ENCODE measurements around the gene NARS2. TPM values are rescaled to one million over a fixed set of nuclear protein-coding genes. Genes with fewer than 3 reads are reported as not detected.

NARS2 gene
- total and polyA plus RNA-seq, 2 donors (not counting 1 experiment from before 2014, with no cell fraction given): 9.7 to 14.6 TPM

- Histone ChIP-seq H3K9me3 (ENCODE audit: control extremely low read depth in 1 of 3, control insufficient read depth in 2 of 3, insufficient read depth in 1 of 3, low read length in 2 of 3) (no peaks in the 10 kb centered on the region), H4K20me1 (ENCODE audit: control insufficient read depth, insufficient read depth, low read length, poor library complexity, severe bottlenecking) (peaks cover 4% of the 10 kb centered on the region), H3K36me3 (replicated peaks in 1 of 2; ENCODE audit: control extremely low read depth in 1 of 2, control insufficient read depth in 1 of 2, extremely low read depth in 1 of 2, insufficient read depth in 2 of 2, low read length in 1 of 2) (peaks cover 3 to 33% of the 10 kb centered on the region in 2 experiments), H3K4me2 (replicated peaks; ENCODE audit: low read depth, low read length, poor library complexity, severe bottlenecking) (no peak overlapping the region), H2AFZ (ENCODE audit: insufficient read depth, low read depth, low read length, poor library complexity, severe bottlenecking) (no peak overlapping the region), H3K27ac (ENCODE audit: low read length in 2 of 2) (no peak overlapping the region), H3K4me3 (ENCODE audit: control extremely low read depth in 1 of 5, extremely low read depth in 1 of 5, insufficient read depth in 1 of 5, low read depth in 2 of 5, low read length in 4 of 5) (no peak overlapping the region), H3K79me2 (ENCODE audit: control insufficient read depth, insufficient read depth, low read length) (peaks cover 36% of the 10 kb centered on the region), H3K4me1 (ENCODE audit: control insufficient read depth in 2 of 2, insufficient read depth in 2 of 2, low read length in 2 of 2) (peaks cover 15 to 17% of the 10 kb centered on the region in 2 donors), H3K9ac (ENCODE audit: low read length) (no peak overlapping the region), H3K27me3 (replicated peaks in 1 of 4; ENCODE audit: control extremely low read depth in 1 of 4, control insufficient read depth in 3 of 4, insufficient read depth in 4 of 4, low read length in 3 of 4) (no peaks in the 10 kb centered on the region)
- intact Hi-C loops (cut with micrococcal nuclease): no loop called here
- Mint-ChIP-seq H3K9me3 (ENCODE audit: insufficient read depth) (no peaks in the 10 kb centered on the region), H3K27me3 (no peaks in the 10 kb centered on the region), H3K4me1 (peaks cover 26% of the 10 kb centered on the region), H3K27ac (no peak overlapping the region), H3K4me3 (no peak overlapping the region)
- TF ChIP-seq EZH2 (IDR thresholded peaks at IDR 0.05; ENCODE audit: borderline replicate concordance, insufficient read depth, low read depth, low read length, poor library complexity, severe bottlenecking) (no peak), CTCF (IDR thresholded peaks at IDR 0.05) (no peak)
- POLR2A ChIA-PET: no interaction called here
- ATAC-seq (ENCODE audit: low read depth): no peak
- DNase-seq: no peak
- CTCF ChIA-PET: no interaction called here
- WGBS (ENCODE audit: insufficient coverage): no CpG with 5 or more reads among the region's 3 CpGs
Observed at GRCh38 chr11:78562398-78562797, 12.3 kb downstream of the NARS2 start.

GRCh38 chr11:78560826-78561484 lies 13.7 kb downstream of the NARS2 start:
- no peaks in the 10 kb centered on the region for H3K9me3 ChIP-seq (ENCODE audit: control extremely low read depth in 1 of 3, control insufficient read depth in 2 of 3, insufficient read depth in 1 of 3, low read length in 2 of 3)
- CTCF ChIA-PET: no interaction called here
- ATAC-seq (ENCODE audit: low read depth) (no peak), DNase-seq (no peak)
- peak overlapping the region; percentile 38 for H3K4me2 ChIP-seq (replicated peaks; ENCODE audit: low read depth, low read length, poor library complexity, severe bottlenecking)
- peaks cover 10 to 13% of the 10 kb centered on the region in 2 donors for H3K4me1 ChIP-seq (ENCODE audit: control insufficient read depth in 2 of 2, insufficient read depth in 2 of 2, low read length in 2 of 2)
- 14% methylated on average over 1 of the region's 8 CpGs for WGBS (ENCODE audit: insufficient coverage)
- no peaks in the 10 kb centered on the region for H3K9me3 Mint-ChIP-seq (ENCODE audit: insufficient read depth)
- H3K27me3 ChIP-seq (replicated peaks in 1 of 4; ENCODE audit: control extremely low read depth in 1 of 4, control insufficient read depth in 3 of 4, insufficient read depth in 4 of 4, low read length in 3 of 4): no peaks in the 10 kb centered on the region
- peaks cover 21% of the 10 kb centered on the region for H3K4me1 Mint-ChIP-seq
- peak overlapping the region; percentile 17 for H2AFZ ChIP-seq (ENCODE audit: insufficient read depth, low read depth, low read length, poor library complexity, severe bottlenecking)
- POLR2A ChIA-PET: no interaction called here
- H3K27me3 Mint-ChIP-seq: no peaks in the 10 kb centered on the region
- H3K27ac ChIP-seq (ENCODE audit: low read length in 2 of 2): no peak overlapping the region
- intact Hi-C loops (cut with micrococcal nuclease): no loop called here
- H4K20me1 ChIP-seq (ENCODE audit: control insufficient read depth, insufficient read depth, low read length, poor library complexity, severe bottlenecking): peaks cover 4% of the 10 kb centered on the region
- TF ChIP-seq EZH2 (IDR thresholded peaks at IDR 0.05; ENCODE audit: borderline replicate concordance, insufficient read depth, low read depth, low read length, poor library complexity, severe bottlenecking): no peak
- TF ChIP-seq CTCF (IDR thresholded peaks at IDR 0.05): no peak
- no peak overlapping the region for H3K4me3 ChIP-seq (ENCODE audit: control extremely low read depth in 1 of 5, extremely low read depth in 1 of 5, insufficient read depth in 1 of 5, low read depth in 2 of 5, low read length in 4 of 5)
- no peak overlapping the region for H3K27ac Mint-ChIP-seq
- no peak overlapping the region for H3K9ac ChIP-seq (ENCODE audit: low read length)
- H3K79me2 ChIP-seq (ENCODE audit: control insufficient read depth, insufficient read depth, low read length): peaks cover 36% of the 10 kb centered on the region
- H3K36me3 ChIP-seq (replicated peaks in 1 of 2; ENCODE audit: control extremely low read depth in 1 of 2, control insufficient read depth in 1 of 2, extremely low read depth in 1 of 2, insufficient read depth in 2 of 2, low read length in 1 of 2): peaks cover 3 to 31% of the 10 kb centered on the region in 2 experiments
- peak overlapping the region; percentile 40 for H3K4me3 Mint-ChIP-seq

All from B cell (primary cell).